ENCODE data around the gene GOLIM4. TPM values are rescaled to one million over a fixed set of nuclear protein-coding genes. Genes with fewer than 3 reads are reported as not detected.
A peak's percentile ranks its signal among the peaks of the same experiment; 100 is the strongest.
"Not testable (repeated sequence)": the region's sequence is repeated elsewhere in the genome, so short reads cannot be mapped to it uniquely, and the experiment has no call there.

GOLIM4 gene
- total RNA-seq, 3 donors from 2014 or later, result 2.3 to 4.0 (median 2.4) TPM

GRCh38 chr3:168072323-168072650 lies 23.4 kb downstream of the GOLIM4 start:
- Mint-ChIP-seq H3K4me1 (ENCODE audit: low read depth) (no peaks in the 10 kb centered on the region), H3K27me3 (ENCODE audit: low read depth) (no peaks in the 10 kb centered on the region), H3K36me3 (ENCODE audit: insufficient read depth) (no peaks in the 10 kb centered on the region), H3K4me3 (no peak overlapping the region), H3K9me3 (no peaks in the 10 kb centered on the region)
- no peak for ATAC-seq
- DNase-seq, result no peak

- peak in 1 of 2 donors; percentile 48 for ATAC-seq
- no peaks in the 10 kb centered on the region for H3K36me3 Mint-ChIP-seq (ENCODE audit: insufficient read depth)
- H3K27me3 Mint-ChIP-seq (ENCODE audit: low read depth), result no peaks in the 10 kb centered on the region
- no peaks in the 10 kb centered on the region for H3K9me3 Mint-ChIP-seq
- H3K4me1 Mint-ChIP-seq (ENCODE audit: low read depth), result no peaks in the 10 kb centered on the region
- no peak for DNase-seq
- no peak overlapping the region for H3K4me3 Mint-ChIP-seq
Measured at GRCh38 chr3:168071591-168072322, 24.0 kb downstream of the GOLIM4 start.

GRCh38 chr3:168070919-168071318 lies 24.8 kb downstream of the GOLIM4 start:
- no peak for DNase-seq
- no peaks in the 10 kb centered on the region for H3K9me3 Mint-ChIP-seq
- no peaks in the 10 kb centered on the region for H3K4me1 Mint-ChIP-seq (ENCODE audit: low read depth)
- H3K36me3 Mint-ChIP-seq (ENCODE audit: insufficient read depth), result no peaks in the 10 kb centered on the region
- H3K27me3 Mint-ChIP-seq (ENCODE audit: low read depth), result no peaks in the 10 kb centered on the region
- no peak overlapping the region for H3K4me3 Mint-ChIP-seq
- ATAC-seq, result no peak

GRCh38 chr3:168068346-168068745 lies 27.4 kb downstream of the GOLIM4 start:
- Mint-ChIP-seq H3K36me3 (ENCODE audit: insufficient read depth) (no peaks in the 10 kb centered on the region), H3K9me3 (no peaks in the 10 kb centered on the region), H3K4me1 (ENCODE audit: low read depth) (no peaks in the 10 kb centered on the region), H3K4me3 (no peak overlapping the region), H3K27me3 (ENCODE audit: low read depth) (no peaks in the 10 kb centered on the region)
- ATAC-seq (no peak), DNase-seq (no peak)

- no peaks in the 10 kb centered on the region for H3K36me3 Mint-ChIP-seq (ENCODE audit: insufficient read depth)
Measured at GRCh38 chr3:168066882-168067281, 28.8 kb downstream of the GOLIM4 start.

GRCh38 chr3:168065569-168065968 lies 30.2 kb downstream of the GOLIM4 start:
- Mint-ChIP-seq H3K4me3 (no peak overlapping the region), H3K9me3 (no peaks in the 10 kb centered on the region), H3K27me3 (ENCODE audit: low read depth) (no peaks in the 10 kb centered on the region), H3K4me1 (ENCODE audit: low read depth) (peaks cover 2% of the 10 kb centered on the region), H3K36me3 (ENCODE audit: insufficient read depth) (no peaks in the 10 kb centered on the region)
- ATAC-seq (no peak), DNase-seq (no peak)

More at GRCh38 chr3:168066882-168067281, 28.8 kb downstream of the GOLIM4 start:
- ATAC-seq, result no peak
- no peak for DNase-seq
- Mint-ChIP-seq H3K27me3 (ENCODE audit: low read depth) (no peaks in the 10 kb centered on the region), H3K4me1 (ENCODE audit: low read depth) (no peaks in the 10 kb centered on the region), H3K9me3 (no peaks in the 10 kb centered on the region), H3K4me3 (no peak overlapping the region)

GRCh38 chr3:168063122-168063521 lies 32.6 kb downstream of the GOLIM4 start:
- ATAC-seq, result no peak
- Mint-ChIP-seq H3K36me3 (ENCODE audit: insufficient read depth) (no peaks in the 10 kb centered on the region), H3K4me1 (ENCODE audit: low read depth) (peaks cover 2% of the 10 kb centered on the region), H3K9me3 (no peaks in the 10 kb centered on the region), H3K27me3 (ENCODE audit: low read depth) (no peaks in the 10 kb centered on the region), H3K4me3 (no peak overlapping the region)
- DNase-seq, result no peak

- no peak overlapping the region for H3K4me3 Mint-ChIP-seq
- no peaks in the 10 kb centered on the region for H3K9me3 Mint-ChIP-seq
- no peaks in the 10 kb centered on the region for H3K27me3 Mint-ChIP-seq (ENCODE audit: low read depth)
- no peak for DNase-seq
- no peak for ATAC-seq
- H3K36me3 Mint-ChIP-seq (ENCODE audit: insufficient read depth), result no peaks in the 10 kb centered on the region
- peaks cover 2% of the 10 kb centered on the region for H3K4me1 Mint-ChIP-seq (ENCODE audit: low read depth)
Measured at GRCh38 chr3:168062679-168063078, 33.0 kb downstream of the GOLIM4 start.

- peaks cover 2% of the 10 kb centered on the region for H3K4me1 Mint-ChIP-seq (ENCODE audit: low read depth)
- no peaks in the 10 kb centered on the region for H3K36me3 Mint-ChIP-seq (ENCODE audit: insufficient read depth)
- no peaks in the 10 kb centered on the region for H3K9me3 Mint-ChIP-seq
- DNase-seq, result no peak
- ATAC-seq, result peak; percentile 46 to 89
- no peak overlapping the region for H3K4me3 Mint-ChIP-seq
- no peaks in the 10 kb centered on the region for H3K27me3 Mint-ChIP-seq (ENCODE audit: low read depth)
Measured at GRCh38 chr3:168061332-168061996, 34.3 kb downstream of the GOLIM4 start.

GRCh38 chr3:168060317-168060716 lies 35.4 kb downstream of the GOLIM4 start:
- no peak for ATAC-seq
- Mint-ChIP-seq H3K27me3 (ENCODE audit: low read depth) (no peaks in the 10 kb centered on the region), H3K4me1 (ENCODE audit: low read depth) (peaks cover 2% of the 10 kb centered on the region), H3K9me3 (no peaks in the 10 kb centered on the region), H3K36me3 (ENCODE audit: insufficient read depth) (no peaks in the 10 kb centered on the region), H3K4me3 (no peak overlapping the region)
- no peak for DNase-seq

GRCh38 chr3:168058481-168058880 lies 37.2 kb downstream of the GOLIM4 start:
- peaks cover 2% of the 10 kb centered on the region for H3K4me1 Mint-ChIP-seq (ENCODE audit: low read depth)
- H3K27me3 Mint-ChIP-seq (ENCODE audit: low read depth), result no peaks in the 10 kb centered on the region
- ATAC-seq (no peak), DNase-seq (no peak)
- H3K36me3 Mint-ChIP-seq (ENCODE audit: insufficient read depth), result no peaks in the 10 kb centered on the region
- no peaks in the 10 kb centered on the region for H3K9me3 Mint-ChIP-seq
- no peak overlapping the region for H3K4me3 Mint-ChIP-seq

GRCh38 chr3:168056398-168057230 lies 39.1 kb downstream of the GOLIM4 start:
- H3K27me3 Mint-ChIP-seq (ENCODE audit: low read depth); H3K9me3 Mint-ChIP-seq; ATAC-seq; H3K4me3 Mint-ChIP-seq; H3K36me3 Mint-ChIP-seq (ENCODE audit: insufficient read depth); DNase-seq; H3K4me1 Mint-ChIP-seq (ENCODE audit: low read depth): not testable (repeated sequence)

GRCh38 chr3:168054447-168054846 lies 41.3 kb downstream of the GOLIM4 start:
- no peaks in the 10 kb centered on the region for H3K4me1 Mint-ChIP-seq (ENCODE audit: low read depth)
- DNase-seq (no peak), ATAC-seq (no peak)
- H3K9me3 Mint-ChIP-seq, result no peaks in the 10 kb centered on the region
- H3K36me3 Mint-ChIP-seq (ENCODE audit: insufficient read depth), result no peaks in the 10 kb centered on the region
- peaks cover 3% of the 10 kb centered on the region for H3K27me3 Mint-ChIP-seq (ENCODE audit: low read depth)
- no peak overlapping the region for H3K4me3 Mint-ChIP-seq

GRCh38 chr3:168053115-168053514 lies 42.6 kb downstream of the GOLIM4 start:
- Mint-ChIP-seq H3K9me3 (no peaks in the 10 kb centered on the region), H3K4me3 (no peak overlapping the region), H3K36me3 (ENCODE audit: insufficient read depth) (no peaks in the 10 kb centered on the region), H3K27me3 (ENCODE audit: low read depth) (peaks cover 3% of the 10 kb centered on the region), H3K4me1 (ENCODE audit: low read depth) (no peaks in the 10 kb centered on the region)
- DNase-seq (no peak), ATAC-seq (no peak)
